ENCODE results near the gene WDR4. TPM values are rescaled to one million over a fixed set of nuclear protein-coding genes. Genes with fewer than 3 reads are reported as not detected.
"Not testable (repeated sequence)": the region's sequence is repeated elsewhere in the genome, so short reads cannot be mapped to it uniquely, and the experiment has no call there.

WDR4 gene
- total RNA-seq, 1 donor from 2014 or later: 6.0 TPM

DNA sequence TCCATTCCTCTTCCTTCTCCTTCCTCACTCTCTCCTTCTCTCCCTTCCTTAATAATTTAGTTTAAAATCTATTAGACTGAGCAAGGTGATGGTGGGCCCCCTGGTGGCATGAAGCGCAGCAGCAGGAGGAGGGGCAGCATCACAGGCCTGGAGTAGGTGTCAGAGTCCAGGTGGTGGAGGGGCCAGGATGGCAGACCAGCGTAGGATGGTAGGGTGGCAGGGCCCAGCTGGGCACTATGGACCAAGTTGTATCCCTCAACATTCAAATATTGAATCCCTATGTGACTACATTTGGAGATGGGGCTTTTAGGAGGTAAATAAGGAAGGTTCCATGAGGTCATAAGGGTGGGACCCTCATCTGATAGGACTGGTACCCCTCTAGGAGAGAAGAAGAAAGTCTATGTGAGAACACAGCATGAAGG is 61.0 kb downstream of the WDR4 start:
- Histone ChIP-seq H3K9me3 (replicated peaks) (peaks cover 13% of the 10 kb centered on the region), H3K27me3 (ENCODE audit: low read depth) (peaks cover 37% of the 10 kb centered on the region), H3K27ac (replicated peaks) (no peak overlapping the region), H3K4me3 (no peak overlapping the region), H3K4me1 (no peaks in the 10 kb centered on the region), H3K36me3 (no peaks in the 10 kb centered on the region)
- peak; percentile 63 for DNase-seq
- intact Hi-C loops (cut with micrococcal nuclease): loop anchor here (10.0 kb wide), 1 partner anchor 224 kb away; no protein-coding TSS in a partner anchor
- TF ChIP-seq, protein P1, sequence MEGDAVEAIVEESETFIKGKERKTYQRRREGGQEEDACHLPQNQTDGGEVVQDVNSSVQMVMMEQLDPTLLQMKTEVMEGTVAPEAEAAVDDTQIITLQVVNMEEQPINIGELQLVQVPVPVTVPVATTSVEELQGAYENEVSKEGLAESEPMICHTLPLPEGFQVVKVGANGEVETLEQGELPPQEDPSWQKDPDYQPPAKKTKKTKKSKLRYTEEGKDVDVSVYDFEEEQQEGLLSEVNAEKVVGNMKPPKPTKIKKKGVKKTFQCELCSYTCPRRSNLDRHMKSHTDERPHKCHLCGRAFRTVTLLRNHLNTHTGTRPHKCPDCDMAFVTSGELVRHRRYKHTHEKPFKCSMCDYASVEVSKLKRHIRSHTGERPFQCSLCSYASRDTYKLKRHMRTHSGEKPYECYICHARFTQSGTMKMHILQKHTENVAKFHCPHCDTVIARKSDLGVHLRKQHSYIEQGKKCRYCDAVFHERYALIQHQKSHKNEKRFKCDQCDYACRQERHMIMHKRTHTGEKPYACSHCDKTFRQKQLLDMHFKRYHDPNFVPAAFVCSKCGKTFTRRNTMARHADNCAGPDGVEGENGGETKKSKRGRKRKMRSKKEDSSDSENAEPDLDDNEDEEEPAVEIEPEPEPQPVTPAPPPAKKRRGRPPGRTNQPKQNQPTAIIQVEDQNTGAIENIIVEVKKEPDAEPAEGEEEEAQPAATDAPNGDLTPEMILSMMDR (IDR thresholded peaks at IDR 0.05; ENCODE audit: borderline replicate concordance): peak; percentile 93

DNA sequence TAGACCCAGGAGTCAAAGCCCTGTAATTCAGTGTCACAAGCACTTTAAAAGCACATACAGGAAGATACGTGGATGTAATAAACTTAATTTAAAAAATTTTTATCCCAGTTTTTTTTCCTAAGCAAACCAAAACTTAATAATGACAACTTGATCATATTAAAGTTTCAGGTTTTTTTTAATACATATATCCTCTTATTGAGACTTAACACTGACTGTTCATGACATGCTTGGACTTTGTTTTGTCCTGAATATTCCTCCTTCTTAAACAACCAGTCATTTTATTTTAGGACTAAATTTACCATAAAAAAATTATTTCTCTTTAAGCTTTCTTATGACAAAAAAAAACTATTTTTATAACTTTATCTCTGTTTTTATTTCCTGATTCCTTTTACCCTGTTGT is 64.1 kb downstream of the WDR4 start:
- intact Hi-C loops (cut with micrococcal nuclease): loop anchor here (10.0 kb wide), 1 partner anchor 220 kb away; no protein-coding TSS in a partner anchor
- TF ChIP-seq, protein P1 (IDR thresholded peaks at IDR 0.05; ENCODE audit: borderline replicate concordance): no peak
- no peak overlapping the region for H3K27ac ChIP-seq (replicated peaks)

DNA sequence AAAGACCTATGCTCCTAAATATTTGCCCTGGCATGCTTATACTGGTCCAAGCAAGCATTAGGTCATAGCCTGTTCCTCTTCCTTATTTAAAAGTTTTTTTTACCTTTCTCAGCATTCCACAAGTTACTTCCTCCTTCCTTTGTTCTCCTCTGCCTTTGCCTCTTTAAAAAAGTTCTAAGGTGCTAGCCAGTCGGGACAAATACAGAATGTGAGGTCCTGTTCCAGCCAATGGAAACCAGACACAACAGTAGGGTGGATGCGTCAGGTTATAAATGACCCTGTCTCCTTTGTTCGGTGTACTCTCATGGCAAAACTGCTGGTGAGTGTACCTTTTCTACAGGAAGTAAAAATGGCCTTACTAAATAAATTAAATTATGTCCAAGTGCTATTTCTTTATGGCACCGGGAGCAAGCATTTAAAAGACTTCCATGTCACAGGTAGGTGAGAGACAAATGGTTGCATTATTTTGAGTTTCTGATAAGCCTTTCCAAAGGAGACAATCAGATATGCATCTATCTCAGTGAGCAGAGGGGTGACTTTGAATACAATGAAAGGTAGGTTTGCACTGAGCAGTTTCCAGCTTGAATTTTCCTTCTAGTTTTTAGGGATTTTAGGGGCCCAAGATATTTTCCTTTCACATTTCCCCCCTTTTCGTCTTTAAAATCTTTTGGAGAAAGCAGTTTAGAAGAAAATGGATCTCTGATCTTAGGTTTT is 66.7 kb downstream of the WDR4 start:
- intact Hi-C loops (cut with micrococcal nuclease): loop anchor here (10.0 kb wide), 1 partner anchor 218 kb away; no protein-coding TSS in a partner anchor

More for the DNA sequence above, 64.1 kb downstream of the WDR4 start:
- Histone ChIP-seq H3K9me3 (replicated peaks) (peaks cover 13% of the 10 kb centered on the region), H3K36me3 (no peaks in the 10 kb centered on the region), H3K4me1 (peaks cover 2% of the 10 kb centered on the region), H3K4me3 (no peak overlapping the region), H3K27me3 (ENCODE audit: low read depth) (peaks cover 27% of the 10 kb centered on the region)
- no peak for DNase-seq

DNA sequence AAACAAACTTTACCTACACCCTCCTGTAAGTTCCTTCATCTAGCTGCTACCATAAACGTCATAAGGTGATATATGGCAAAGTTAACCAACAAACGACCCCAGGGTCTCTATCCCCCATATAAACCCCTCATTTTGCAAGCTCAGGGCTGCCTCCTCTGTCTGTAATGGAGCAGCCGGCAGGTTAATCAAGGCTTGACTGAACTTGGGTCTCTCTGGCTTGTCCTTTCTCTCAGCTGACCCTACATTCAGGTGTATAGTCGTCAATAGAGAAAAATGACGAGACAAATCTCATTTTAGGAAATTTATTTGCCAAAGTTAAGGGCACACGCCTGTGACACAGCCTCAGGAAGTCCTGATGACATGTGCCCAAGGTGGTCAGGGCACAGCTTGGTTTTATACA is 67.4 kb downstream of the WDR4 start:
- Histone ChIP-seq H3K27ac (replicated peaks) (no peak overlapping the region), H3K4me1 (peaks cover 8% of the 10 kb centered on the region), H3K4me3 (no peak overlapping the region), H3K27me3 (ENCODE audit: low read depth) (peaks cover 41% of the 10 kb centered on the region), H3K36me3 (no peaks in the 10 kb centered on the region), H3K9me3 (replicated peaks) (peaks cover 13% of the 10 kb centered on the region)
- TF ChIP-seq, protein P1 (IDR thresholded peaks at IDR 0.05; ENCODE audit: borderline replicate concordance): no peak
- no peak for DNase-seq
- intact Hi-C loops (cut with micrococcal nuclease): loop anchor here (10.0 kb wide), 1 partner anchor 217 kb away; no protein-coding TSS in a partner anchor

More for the DNA sequence above, 66.7 kb downstream of the WDR4 start:
- H3K9me3 ChIP-seq (replicated peaks): peaks cover 13% of the 10 kb centered on the region
- H3K4me1 ChIP-seq; H3K36me3 ChIP-seq; DNase-seq; H3K4me3 ChIP-seq; H3K27ac ChIP-seq (replicated peaks): not testable (repeated sequence)
- peaks cover 36% of the 10 kb centered on the region for H3K27me3 ChIP-seq (ENCODE audit: low read depth)

DNA sequence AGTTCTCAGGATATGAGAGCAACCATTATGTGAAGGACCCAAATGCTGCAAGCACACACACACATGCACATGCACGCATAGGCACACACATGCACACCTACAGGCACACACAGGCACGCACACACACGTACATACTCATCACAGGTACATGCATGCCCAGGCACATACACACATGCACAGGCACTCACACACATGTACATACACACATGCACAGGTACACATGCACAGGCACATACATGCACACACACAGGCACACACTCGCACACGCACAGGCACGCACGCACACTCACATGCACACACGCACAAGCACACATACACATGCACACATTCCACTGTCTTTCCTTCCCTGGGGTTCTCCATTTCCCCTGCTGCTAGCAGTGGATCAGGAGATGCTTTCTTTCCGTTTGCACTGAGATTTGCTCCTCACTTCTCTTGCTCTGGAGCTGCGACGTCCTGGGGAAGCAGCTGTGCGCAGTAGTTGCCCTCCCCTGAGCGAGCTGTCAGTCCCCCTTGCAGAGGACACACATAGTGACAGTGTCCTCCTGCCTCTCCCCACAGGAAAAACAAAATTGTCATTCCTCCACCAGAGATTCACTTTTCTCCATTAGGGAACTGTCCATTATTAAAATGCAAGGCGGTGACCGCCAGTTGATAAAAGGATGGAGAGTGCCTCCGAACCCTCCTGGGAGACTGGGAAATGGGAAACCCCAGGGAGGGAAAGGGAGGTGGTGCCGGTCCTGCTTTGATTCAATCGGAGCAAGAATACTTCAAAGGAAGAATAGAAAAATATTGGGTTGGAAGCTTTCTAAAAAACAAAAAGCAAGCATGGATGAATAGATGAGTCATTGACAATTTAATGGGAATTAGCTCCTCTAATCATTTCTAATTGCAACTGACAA is 69.5 kb downstream of the WDR4 start:
- H3K4me3 ChIP-seq: no peak overlapping the region
- peaks cover 12% of the 10 kb centered on the region for H3K4me1 ChIP-seq
- no peaks in the 10 kb centered on the region for H3K36me3 ChIP-seq
- peaks cover 51% of the 10 kb centered on the region for H3K27me3 ChIP-seq (ENCODE audit: low read depth)
- TF ChIP-seq, protein P1 (IDR thresholded peaks at IDR 0.05; ENCODE audit: borderline replicate concordance): no peak
- no peak for DNase-seq
- peaks cover 2% of the 10 kb centered on the region for H3K9me3 ChIP-seq (replicated peaks)
- intact Hi-C loops (cut with micrococcal nuclease): loop anchor here (10.0 kb wide), 2 partner anchors 85 to 215 kb away; no protein-coding TSS in a partner anchor
- no peak overlapping the region for H3K27ac ChIP-seq (replicated peaks)

All from left ventricle myocardium inferior (tissue), 1 donor.